Endothelial cell of umbilical vein (primary cell): ENCODE data around the gene CDH23.

Source experiments
- CTCF ChIP-seq, 2 donors: IDR thresholded peaks; 1 replicate in 1 of 2; 2 replicates in 1 of 2; pipeline ENCODE4 v1.5.1; 2011; ENCODE audit warnings: low read length in 2 of 2, mild to moderate bottlenecking in 2 of 2, moderate library complexity in 2 of 2, control low read depth in 1 of 2, inconsistent platforms in 1 of 2, low read depth in 1 of 2; ENCODE audit not compliant: insufficient read depth in 1 of 2; ENCODE audit errors: extremely low read depth in 1 of 2
- EZH2 ChIP-seq: IDR thresholded peaks from 2 replicates; pipeline ENCODE4 v1.6.1; 2012; ENCODE audit warnings: borderline replicate concordance, low read depth, mild to moderate bottlenecking, moderate library complexity, low read length, inconsistent platforms; ENCODE audit not compliant: severe bottlenecking
- GATA2 ChIP-seq: IDR thresholded peaks from 2 replicates; pipeline ENCODE4 v1.7.0; 2011; ENCODE audit warnings: low read depth, mild to moderate bottlenecking, moderate library complexity, mixed read lengths, low read length; ENCODE audit not compliant: insufficient read length, insufficient read depth
- MYC ChIP-seq: IDR thresholded peaks from one replicate; pipeline ENCODE4 v1.6.1; 2011; ENCODE audit warnings: mild to moderate bottlenecking, low read depth, low read length
- POLR2A ChIP-seq: IDR thresholded peaks from 2 replicates; pipeline ENCODE4 v1.6.1; 2012; ENCODE audit warnings: low read depth, mild to moderate bottlenecking, control low read depth, low read length
- POLR2AphosphoS5 ChIP-seq: IDR thresholded peaks from 2 replicates; pipeline ENCODE4 v1.6.1; 2012; ENCODE audit warnings: low read depth, mild to moderate bottlenecking, control low read depth, low read length, moderate library complexity; ENCODE audit not compliant: insufficient read depth

DNA sequence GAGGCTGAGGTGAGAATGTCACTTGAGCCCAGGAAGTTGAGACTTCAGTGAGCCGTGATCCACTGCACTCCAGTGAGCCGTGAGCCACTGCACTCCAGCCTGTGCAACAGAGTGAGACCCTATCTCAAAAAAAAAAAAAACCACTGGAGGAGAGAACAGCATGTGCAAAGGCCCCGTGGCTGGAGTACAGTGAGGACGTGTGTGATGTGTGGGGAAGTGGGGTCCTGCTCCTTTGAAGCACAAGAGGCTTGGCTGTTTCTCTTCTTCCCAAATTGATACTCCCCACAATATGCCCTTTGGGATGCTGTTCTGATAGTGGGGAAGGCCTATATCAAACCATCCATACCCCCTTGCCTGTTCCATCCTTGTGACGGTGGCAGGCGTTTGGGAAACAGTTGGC is 254.7 kb downstream of the CDH23 start:
- TF ChIP-seq CTCF (IDR thresholded peaks at IDR 0.05; ENCODE audit: extremely low read depth in 1 of 2, insufficient read depth in 1 of 2, low read depth in 1 of 2, low read length in 2 of 2): no peak
- TF ChIP-seq POLR2A: no peak
- no peak for TF ChIP-seq EZH2
- no peak for TF ChIP-seq GATA2
- TF ChIP-seq MYC: no peak
- TF ChIP-seq POLR2AphosphoS5: no peak
